ENCODE data around the gene SNX5.
A peak's percentile ranks its signal among the peaks of the same experiment; 100 is the strongest.

GRCh38 chr20:17966432-17967310, 1.9 kb downstream of the SNX5 start:
- TF ChIP-seq CTCF (IDR thresholded peaks at IDR 0.05), result peak in 1 of 2 donors; percentile 26
- TF ChIP-seq POLR2A (IDR thresholded peaks at IDR 0.05), result no peak
- TF ChIP-seq EP300 (IDR thresholded peaks at IDR 0.05), result no peak

Measured in suprapubic skin (tissue), 3 donors.